HG02970 (cell line): ENCODE measurements around the gene RPN2.

Experiments
- ATAC-seq: cut with Tn5 transposase; IDR thresholded peaks from one replicate; pipeline ENCODE4 v1.9.1; 2021; ENCODE audit warnings: mild to moderate bottlenecking, moderate library complexity, moderate number of reproducible peaks; ENCODE audit not compliant: unreplicated experiment, low FRiP score

The RPN2 gene

DNA sequence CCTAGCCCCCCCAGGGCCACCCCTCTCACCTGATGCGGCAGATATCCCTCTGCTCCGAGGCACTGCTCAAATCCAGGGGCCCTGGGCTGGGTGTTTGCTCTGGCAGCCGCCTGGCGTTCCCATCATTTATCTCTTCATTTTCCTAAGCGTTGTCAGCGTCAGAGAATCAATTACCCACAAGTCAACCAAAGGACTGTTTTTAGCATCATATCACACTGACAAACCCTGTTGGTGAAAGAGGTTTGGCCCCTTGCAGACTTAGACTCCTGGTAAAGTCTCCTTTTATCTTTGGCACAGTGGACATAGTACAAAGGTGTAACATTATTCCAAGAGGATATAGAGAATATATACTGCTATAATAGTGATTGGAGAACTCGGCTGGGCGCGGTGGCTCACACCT, 82.6 kb downstream of the RPN2 start, which contains the start of gene GHRH:
GHRH (minus strand) TSS at position 101 of the 400 bp plus-strand sequence. CDS start 4,925 bp downstream, outside the sequence.
- ATAC-seq = no peak

DNA sequence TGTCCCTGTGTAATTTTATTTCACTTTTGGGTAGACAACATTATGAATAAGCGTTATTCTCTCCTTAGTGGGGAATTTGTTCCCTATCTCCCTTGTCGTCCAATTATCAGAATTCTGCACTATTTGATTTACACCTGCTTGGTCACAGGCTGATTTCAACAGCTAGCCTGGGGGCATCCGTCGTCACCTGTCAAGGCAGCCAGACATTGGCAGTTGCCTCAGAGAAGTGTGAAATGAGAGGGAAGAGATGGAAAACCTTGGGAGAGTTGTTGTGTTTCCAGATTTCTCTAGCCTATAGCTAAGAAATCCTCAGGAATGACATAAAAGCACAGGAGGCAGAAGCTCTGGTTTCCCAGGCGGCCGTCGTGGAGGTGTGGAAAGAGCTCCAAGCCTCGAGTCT, 83.4 kb downstream of the RPN2 start:
- no peak for ATAC-seq

DNA sequence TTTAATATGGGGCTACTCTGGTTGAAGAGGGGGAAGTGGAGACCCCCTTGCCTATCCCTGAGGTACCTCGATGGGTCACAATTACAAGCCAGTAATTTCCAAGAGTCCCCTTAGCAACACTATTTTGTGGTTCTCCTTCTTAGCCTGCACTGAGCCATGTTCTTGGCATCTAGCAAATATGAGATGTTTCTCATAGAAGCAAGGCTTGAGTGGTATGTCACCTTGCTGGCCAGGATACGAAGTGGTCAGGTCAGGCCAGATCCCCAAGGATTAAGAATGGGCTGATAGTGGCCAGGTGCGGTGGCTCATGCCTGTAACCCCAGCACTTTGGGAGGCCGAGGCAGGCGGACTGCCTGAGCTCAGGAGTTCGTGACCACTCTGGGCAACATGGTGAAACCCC, 84.6 kb downstream of the RPN2 start:
- no peak for ATAC-seq

DNA sequence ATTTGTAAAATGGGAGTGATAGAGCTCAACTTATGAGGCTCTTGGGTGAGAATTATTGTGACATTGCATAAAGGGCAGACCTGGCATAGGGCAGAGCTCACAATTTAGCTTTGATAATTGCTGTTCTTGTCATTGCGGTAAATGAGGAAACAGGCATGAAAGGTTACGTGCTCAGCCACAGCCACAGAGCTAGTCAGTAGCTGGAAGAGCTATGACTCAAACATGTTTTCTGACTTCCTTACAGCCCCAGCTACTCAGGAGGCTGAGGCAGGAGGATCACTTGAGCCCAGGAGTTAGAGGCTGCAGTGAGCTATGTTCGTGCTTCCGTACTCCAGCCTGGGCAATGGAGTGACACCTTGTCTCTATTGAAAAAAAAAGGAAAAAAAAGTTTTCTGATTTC, 86.0 kb downstream of the RPN2 start:
- ATAC-seq = no peak

DNA sequence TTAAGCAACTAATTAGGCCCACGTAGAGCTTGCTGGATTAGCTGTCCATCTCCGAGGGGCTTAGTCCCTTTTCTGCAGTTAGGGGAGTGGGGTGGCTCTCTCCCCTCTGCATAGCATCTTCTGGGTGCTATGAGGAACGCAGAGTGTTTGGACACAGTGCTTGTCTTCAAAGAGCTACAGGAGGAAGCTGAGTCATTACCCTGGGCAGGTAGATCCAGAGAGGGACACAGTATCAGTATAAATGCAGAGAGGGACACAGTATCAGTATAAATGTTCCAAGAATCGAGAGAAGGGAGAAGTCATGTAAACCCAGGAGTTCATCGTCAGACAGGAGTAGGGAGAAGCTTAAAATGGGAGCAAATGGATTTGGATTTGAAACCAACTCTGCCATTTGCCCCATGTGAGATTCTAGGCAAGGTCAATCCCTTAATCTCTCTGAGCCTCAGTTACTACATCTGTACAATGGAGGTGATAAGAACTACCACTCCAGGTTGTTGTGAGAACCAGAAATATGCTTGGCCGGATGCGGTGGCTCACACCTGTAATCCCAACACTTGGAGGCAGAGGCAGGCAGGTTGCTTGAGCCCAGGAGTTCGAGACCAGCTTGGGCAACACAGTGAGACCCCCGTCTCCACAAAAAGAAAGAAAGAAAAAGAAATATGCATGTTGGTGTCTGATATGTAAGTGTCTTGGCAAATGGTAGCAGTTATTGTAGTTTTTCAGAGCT, 88.0 kb downstream of the RPN2 start:
- ATAC-seq = no peak

DNA sequence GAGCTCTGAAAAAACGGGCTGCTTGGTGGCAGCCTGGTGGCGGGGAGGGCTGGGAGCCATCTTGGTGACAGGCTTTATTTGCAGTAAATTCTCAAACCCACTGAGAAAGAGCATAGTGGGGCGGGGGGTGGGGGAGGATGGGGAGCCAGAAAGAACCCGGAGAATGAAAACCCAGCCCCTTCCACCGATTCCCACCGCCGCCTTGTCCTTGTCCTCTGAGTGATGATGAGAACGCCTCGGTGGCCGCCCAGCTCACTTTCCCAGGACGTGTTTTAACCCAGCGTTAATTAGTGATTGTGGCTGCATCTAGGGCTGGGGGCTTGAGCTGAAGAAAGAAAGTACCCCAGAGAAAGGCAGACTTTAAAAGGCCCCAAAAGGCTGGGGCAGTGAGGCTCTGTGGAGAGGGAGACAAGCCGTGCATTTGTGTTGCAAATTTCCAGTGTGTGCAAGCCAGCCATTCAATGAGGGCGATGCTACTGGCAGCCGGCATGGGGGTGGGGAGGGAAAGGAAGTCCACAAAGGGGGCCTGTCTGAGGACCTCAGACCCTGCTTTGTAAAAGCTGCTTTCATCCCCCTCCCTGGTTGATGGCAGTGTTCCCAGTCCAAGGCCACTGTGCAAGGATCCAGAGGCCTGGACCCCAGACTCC, 88.7 kb downstream of the RPN2 start:
- ATAC-seq = no peak

DNA sequence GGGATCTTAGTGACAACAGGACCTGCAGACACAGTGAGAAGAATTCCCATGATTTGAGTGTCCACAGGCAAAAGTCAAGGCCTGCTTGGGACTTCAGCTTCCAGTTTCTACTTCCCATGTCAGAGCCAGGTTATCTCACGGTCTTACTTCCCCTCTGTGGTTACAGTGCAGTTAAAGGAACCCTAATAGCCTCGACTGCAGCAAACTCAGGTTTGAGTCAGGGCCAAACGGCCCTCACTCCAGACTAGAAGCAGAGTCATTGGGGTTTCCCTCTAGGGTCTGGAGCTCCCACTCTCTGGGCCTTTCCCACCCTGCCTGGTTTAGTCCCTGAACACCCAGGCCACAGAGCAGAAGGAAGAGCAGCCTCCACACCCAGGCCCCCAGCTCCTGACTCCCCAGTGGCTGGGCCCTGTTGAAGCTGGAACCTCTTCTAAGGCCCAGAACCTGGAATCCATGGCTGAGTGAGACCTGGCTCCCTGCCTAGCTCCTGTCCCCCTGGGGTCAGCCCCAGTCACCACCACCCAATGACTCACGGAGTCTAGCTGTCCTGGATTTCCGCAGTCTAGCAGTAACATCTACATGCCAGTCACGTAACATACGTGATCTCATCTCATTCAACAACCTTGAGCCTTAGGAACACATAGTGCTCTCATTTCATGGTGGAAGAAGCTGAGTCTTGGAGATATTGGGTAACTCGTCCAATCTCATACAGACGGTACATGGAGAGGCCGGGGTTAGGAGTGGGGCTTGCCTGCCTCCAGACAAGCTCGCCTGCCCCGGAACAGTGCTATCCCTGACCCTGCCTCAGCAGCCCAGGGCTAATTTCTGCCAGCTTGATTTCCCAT, 91.7 kb downstream of the RPN2 start:
- ATAC-seq = no peak

DNA sequence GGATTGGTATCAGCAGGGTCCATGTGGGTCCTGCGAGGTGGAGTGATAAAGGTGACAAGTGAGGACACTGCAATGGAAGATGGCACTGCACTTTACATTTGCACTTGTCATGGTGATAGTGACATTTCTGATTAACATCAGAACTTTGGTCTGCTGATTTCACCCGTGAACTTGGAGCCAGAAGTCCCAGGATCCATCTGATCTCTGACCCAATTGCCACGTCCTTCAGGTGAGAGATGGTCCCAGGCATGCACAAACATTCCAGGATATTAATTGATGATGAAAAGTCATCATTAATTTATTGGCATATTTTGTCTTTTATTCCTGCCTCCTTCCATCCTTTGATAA, 92.3 kb downstream of the RPN2 start:
- ATAC-seq = no peak

DNA sequence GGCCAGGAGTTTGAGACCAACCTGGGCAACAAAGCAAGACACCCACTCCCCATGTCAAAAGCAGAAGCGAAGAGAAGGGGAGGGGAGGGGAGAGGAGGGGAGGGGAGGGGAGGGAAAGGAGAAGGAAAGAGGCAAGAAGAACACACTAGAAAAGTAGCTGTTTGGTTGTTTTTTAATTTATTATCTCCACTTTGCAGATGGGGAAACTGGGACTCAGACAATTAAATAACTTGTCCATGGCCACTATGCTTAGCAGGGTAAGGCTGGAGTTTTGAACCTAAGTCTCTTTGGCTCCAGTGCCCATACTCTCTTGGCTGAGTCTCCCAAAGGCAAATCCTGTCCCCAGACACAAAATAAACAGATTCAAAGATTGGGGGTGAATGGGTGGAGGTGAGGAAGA, 94.9 kb downstream of the RPN2 start:
- no peak for ATAC-seq

DNA sequence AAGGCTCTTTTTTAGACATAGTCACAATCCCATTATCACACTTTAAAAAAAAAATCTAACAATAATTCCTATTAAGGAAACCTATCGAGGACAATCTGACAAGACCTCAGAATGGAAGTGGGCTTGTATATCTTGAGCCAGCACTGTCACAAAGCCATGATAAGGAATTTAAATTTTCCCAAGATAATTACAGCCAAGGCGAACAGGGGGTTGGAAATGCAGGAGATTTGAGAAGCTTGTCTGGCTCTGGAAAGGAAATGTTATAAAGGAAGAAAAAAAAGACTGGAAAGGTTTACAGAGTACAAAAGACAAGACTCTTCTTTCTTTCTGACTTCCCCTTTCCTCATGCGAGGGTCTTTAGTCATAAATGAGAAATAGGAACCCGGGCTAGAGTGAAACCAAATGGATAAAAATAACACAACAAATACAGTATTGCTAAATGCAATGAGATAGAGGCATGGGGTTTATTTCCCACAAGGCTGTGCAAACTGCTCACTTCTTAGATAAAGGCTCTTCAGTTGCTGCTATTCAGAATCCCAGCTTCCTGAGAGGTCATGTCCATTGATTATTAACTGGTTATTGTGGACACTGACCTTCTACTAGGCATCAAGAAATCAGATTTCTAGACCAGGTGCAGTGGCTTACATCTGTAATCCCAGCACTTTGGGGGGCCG, 95.9 kb downstream of the RPN2 start:
- no peak for ATAC-seq

DNA sequence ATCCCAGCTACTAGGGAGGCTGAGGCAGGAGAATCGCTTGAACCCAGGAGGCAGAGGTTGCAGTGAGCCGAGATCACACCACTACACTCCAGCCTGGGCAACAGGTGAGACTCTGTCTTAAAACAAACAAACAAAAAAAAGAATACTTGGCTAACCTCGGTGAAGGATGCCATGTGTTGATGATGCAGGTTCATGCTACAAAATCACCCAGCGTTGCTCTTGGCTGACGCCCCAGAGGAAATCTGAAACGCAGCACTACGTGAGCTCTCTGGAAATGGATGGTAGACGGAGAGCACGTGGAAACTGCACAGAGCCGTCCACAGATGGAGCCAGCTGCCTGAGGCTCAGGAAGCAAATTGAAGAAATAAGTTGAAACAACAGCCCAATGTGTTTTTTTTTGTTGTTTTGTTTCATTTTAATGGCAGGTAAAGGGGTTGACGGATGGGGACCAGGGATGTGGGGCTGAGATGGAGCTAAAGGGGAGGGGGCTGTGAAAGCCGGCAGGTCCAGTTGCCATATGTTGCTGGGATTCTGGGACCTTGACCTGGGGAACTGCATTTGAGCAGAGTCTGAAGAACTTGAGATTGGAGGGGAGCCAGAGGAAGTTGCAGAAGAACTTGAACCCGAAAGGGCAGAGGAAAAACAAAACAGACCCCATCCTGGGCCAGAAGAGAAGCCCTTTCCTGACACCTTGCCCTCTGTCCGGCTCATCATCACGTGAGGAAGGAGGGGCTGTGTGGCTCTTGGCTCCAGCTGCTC, 97.5 kb downstream of the RPN2 start:
- ATAC-seq = no peak

DNA sequence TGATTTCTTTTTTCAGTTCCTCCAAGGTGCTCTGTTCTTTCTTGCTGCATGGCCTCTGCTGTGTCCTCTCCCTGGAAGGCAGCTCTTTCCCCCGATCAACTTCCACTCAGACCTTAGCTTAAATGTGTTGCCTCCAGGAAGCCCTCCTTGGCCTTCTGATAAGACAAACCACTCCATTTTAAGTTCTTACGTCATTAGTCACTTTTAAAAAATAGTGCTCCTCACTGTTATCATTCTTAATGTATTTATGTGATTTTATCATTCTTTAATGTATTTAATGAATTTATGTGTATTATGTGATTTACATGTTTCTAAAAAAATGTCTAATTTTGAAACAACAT, 98.1 kb downstream of the RPN2 start:
- ATAC-seq = no peak

DNA sequence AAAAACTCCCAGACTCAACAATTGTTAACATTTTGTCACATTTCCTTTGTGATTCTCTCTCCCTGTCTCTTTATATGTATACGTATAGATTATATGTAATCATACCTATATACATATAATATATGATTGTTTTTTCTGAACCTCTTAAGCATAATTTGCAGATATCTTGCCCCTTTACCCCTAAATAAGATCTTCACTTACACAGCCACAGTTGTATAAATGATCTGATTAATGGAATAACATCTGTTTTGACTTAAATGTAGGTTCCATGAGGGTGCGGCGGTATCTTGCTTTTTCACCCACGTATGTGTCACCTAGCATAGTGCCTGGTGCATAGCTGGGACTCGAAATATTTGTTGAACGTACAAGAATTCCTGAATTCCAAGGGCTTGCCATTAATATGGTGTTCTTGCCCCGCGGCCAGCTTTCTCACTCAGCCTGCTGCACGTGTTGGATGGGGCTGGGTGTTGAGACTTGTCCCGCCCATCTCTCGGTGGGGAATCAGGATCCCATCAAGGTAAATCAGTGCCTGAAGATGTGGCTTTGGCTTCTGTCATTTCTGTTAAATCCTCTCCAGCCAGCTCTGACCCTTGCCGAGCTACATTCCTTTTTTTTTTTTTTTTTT, 99.9 kb downstream of the RPN2 start:
- ATAC-seq = no peak

DNA sequence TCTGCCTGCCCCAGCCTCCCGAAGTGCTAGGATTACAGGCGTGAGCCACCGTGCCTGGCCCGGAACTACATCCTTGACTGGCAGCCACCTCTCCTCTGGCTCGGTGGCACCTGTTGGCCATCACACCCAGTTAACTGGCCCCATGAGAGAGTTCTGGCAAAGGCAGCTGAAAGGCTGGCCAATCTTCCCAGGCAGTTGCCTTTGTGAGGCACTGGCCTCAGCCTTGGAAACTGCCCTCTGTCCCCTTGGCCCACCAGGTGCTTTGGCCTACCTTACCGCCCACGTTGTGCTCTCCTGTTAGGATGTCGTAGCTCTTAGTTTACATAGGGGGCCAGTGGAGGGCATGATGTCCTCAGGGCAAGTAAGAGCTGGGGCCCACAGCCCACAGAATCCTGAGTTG, 100.7 kb downstream of the RPN2 start:
- no peak for ATAC-seq

DNA sequence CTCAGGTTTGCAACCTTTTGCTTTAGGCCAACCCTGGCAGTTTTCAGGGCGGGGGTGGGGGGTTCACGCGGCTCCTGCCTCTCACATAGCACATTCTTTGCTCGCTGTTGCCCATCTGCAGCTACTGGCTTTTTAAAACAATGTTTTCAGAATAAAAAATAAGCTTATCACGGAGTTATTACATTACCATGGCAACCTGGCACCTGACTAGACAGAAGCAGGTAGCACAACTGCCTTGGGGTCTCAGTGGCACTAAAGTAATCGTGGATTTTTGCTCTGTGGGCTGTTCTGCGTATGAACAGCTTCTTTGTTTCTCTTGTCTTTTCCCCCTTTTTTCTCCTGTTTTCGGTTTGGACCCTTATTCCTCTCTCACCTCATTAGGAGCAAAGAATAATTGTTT, 101.3 kb downstream of the RPN2 start:
- no peak for ATAC-seq

DNA sequence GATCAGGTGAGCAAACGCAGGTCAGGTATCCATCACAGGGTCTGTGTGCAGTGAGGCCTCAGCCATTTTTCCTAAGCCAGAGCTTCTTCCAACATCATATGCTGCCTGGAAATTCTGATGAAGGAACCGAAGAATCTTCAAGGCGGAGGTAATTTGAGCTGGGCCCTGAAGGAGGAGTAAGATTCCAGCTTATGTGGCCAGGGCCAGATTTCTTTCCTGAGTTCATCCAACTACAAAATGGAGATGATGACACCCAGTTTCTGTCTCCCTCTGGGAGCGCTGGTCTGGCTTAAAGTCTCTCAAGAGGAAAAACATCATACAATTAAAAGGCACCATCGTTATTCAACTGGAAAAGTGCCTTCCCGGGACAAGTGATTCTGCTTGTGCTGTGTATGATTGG, 103.4 kb downstream of the RPN2 start:
- ATAC-seq = no peak

DNA sequence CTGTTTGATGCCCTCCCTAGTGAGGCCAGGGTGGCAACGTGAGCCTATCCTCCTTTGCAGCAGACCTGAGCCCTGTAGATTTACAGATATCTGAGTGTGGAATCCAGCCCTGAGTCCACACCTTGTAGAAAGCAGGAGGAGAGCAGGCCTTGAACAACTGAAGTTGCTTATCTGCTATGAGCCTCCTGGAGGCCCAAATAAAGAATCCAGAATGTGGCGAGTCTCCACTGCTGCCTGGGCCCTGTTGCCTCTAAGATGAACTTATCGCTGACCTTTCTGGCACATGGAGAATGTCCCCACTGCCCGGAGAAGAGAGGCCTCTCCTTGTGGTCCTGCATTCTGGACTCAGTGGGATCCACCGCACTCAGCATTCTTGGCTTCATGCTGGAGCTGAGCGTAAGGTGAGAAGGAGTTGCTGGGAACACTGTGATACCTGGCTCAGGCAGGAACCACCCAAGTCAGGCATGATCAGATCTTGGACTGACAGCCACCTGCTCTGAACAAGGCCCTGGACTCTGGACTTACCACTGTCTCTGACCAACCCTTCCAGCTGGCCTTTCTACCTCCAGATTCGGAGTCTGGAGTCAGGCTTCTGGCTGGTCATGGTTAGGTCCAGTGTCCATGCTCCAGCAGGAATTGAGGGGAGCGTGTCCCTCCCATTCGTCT, 104.5 kb downstream of the RPN2 start:
- ATAC-seq = no peak

DNA sequence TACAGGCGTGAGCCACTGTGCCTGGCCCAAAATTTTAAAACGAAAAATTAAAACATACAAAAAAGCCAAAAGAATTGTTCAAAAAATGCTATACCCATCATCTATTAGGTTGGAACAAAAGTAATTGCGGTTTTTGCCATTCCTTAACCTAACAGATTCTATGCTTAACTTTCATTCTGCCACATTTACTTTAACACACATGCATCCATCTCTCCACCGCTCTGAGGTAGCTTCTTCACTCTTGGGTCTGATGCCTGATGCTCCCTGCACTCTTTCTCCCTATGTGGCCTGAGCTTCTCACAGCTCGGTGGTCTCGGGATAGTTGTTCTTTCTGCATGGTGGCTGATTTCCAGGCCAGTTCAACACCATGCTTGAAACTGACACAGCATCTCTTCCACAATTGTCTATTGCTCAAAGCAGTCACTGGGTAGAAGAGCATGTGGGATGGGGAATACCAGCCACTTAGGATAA, 105.6 kb downstream of the RPN2 start:
- ATAC-seq = no peak

DNA sequence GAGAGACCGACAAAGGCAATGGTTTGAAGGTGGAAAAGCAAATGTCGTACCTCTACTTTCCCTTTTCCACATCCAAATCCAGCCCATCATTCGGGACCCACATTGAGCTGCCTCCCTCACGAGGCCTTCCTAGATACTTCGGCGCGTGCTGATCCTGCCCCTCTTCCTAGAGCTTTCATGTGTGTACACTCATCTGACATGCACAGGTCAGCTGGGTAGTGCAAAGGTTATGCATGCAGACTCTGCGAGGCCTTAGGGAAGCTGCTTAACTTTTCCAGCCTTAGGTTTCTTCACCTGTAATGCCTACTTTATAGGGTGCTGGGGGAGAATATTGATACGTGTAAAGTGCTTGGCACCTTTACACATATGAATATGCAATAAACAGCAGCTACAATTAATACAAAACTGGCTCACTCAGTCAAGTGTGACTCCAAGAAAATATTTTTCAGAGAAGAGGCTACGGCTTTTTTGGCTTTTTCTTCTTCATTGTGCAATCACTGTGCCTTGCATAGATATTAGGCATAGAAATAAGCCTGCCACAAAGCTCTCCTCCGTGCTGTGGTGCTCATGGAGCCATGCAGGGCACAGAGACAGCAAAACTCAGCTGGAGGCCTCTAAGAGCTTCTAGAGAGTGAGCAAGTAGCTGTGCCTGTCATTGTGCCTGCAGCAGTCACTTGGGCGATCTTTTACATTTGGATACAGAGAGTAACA, 106.7 kb downstream of the RPN2 start:
- ATAC-seq = no peak
